DOHH2 (cell line): ENCODE results near the gene PTK7.

Source experiments
- EZH2phosphoT487 ChIP-seq: fragments of 200-600 bp; sonication (generic); IDR thresholded peaks from 2 replicates; pipeline ENCODE4 v1.6.1; 2017; ENCODE audit warnings: borderline replicate concordance, mild to moderate bottlenecking, antibody characterized with exemption, low read length, moderate library complexity, mixed read lengths
- TF ChIP-seq, protein P1 (sequence below): fragments of 200-600 bp; sonication (generic); IDR thresholded peaks from one replicate; pipeline ENCODE4 v1.5.1; 2014; ENCODE audit warnings: antibody characterized with exemption, mild to moderate bottlenecking, low read depth, low read length; ENCODE audit not compliant: poor library complexity, severe bottlenecking

DNA sequence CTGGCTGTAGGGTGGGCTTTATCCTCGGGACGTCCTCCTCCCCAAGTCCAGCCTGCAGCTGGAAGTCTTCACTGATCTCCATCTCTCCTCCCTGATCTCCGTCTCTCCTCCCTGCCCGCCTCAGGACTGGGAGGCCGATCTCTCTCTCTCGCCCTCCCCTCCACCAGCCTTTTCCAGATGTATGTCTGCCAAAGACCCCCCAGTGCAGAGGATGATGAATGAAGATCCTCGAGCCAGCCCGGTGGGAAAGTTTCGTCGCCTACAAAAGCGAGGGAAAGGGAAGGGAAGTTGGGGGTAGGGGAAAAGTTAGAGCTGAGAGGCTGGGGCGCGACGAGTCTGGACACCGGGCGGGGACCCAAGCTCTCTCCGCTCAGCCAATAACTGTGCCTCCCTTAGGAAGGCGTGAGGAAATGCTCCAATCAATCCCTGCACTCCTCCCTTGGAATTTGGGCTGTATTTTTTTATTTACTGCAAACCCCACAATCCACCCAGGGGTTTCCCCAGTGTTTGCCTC, 94.4 kb downstream of the PTK7 start:
- TF ChIP-seq, protein P1, sequence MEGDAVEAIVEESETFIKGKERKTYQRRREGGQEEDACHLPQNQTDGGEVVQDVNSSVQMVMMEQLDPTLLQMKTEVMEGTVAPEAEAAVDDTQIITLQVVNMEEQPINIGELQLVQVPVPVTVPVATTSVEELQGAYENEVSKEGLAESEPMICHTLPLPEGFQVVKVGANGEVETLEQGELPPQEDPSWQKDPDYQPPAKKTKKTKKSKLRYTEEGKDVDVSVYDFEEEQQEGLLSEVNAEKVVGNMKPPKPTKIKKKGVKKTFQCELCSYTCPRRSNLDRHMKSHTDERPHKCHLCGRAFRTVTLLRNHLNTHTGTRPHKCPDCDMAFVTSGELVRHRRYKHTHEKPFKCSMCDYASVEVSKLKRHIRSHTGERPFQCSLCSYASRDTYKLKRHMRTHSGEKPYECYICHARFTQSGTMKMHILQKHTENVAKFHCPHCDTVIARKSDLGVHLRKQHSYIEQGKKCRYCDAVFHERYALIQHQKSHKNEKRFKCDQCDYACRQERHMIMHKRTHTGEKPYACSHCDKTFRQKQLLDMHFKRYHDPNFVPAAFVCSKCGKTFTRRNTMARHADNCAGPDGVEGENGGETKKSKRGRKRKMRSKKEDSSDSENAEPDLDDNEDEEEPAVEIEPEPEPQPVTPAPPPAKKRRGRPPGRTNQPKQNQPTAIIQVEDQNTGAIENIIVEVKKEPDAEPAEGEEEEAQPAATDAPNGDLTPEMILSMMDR, result no peak
- no peak for TF ChIP-seq EZH2phosphoT487
